ENCODE measurements around the gene KLHL26.

DNA sequence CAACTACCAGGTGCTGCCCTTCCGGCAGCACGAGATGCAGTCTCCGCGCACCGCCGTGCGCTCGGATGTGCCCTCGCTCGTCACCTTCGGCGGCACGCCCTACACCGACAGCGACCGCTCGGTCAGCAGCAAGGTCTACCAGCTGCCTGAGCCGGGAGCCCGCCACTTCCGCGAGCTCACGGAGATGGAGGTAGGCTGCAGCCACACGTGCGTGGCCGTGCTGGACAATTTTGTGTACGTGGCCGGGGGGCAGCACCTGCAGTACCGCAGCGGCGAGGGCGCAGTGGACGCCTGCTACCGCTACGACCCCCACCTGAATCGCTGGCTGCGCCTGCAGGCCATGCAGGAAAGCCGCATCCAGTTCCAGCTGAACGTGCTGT is 31.4 kb downstream of the KLHL26 start:
- TF ChIP-seq POLR2A (IDR thresholded peaks at IDR 0.05) = no peak
- TF ChIP-seq, protein P1, sequence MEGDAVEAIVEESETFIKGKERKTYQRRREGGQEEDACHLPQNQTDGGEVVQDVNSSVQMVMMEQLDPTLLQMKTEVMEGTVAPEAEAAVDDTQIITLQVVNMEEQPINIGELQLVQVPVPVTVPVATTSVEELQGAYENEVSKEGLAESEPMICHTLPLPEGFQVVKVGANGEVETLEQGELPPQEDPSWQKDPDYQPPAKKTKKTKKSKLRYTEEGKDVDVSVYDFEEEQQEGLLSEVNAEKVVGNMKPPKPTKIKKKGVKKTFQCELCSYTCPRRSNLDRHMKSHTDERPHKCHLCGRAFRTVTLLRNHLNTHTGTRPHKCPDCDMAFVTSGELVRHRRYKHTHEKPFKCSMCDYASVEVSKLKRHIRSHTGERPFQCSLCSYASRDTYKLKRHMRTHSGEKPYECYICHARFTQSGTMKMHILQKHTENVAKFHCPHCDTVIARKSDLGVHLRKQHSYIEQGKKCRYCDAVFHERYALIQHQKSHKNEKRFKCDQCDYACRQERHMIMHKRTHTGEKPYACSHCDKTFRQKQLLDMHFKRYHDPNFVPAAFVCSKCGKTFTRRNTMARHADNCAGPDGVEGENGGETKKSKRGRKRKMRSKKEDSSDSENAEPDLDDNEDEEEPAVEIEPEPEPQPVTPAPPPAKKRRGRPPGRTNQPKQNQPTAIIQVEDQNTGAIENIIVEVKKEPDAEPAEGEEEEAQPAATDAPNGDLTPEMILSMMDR (IDR thresholded peaks at IDR 0.05) = no peak

All from thyroid gland (tissue), 4 donors.